NCI-H1930 (cell line): ENCODE results near the gene FLT4.

Experiments used
- DNase-seq, 2 experiments: peaks; one replicate each; lab custom pipeline; 2025; lab: John Stamatoyannopoulos, UW

Gene FLT4

DNA sequence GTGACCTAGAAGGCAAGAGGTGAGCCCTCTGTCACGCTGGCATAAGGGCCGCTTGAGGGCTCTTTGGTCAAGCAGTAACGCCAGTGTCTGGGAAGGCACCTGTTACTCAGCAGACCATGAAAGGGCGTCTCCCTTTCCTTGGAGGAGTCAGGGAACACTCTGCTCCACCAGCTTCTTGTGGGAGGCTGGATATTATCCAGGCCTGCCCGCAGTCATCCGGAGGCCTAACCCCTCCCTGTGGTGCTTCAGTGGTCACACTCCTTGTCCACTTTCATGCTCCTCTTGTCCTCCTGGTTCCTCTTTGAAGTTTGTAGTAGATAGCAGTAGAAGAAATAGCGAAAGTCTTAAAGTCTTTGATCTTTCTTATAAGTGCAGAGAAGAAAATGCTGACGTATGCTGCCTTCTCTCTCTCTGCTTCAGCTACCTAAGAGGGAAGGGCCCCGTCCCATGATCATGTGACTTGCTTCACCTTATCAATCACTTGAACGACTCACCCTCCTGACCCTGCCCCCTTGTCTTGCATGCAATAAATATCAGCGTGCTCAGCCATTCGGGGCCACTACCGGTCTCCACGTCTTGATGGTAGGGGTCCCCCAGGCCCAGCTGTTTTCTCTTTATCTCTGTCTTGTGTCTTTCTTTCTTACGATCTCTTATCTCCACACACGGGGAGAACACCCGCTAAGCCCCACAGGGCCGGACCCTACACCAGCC lies 41.4 kb downstream of the FLT4 start:
- no peak for DNase-seq

DNA sequence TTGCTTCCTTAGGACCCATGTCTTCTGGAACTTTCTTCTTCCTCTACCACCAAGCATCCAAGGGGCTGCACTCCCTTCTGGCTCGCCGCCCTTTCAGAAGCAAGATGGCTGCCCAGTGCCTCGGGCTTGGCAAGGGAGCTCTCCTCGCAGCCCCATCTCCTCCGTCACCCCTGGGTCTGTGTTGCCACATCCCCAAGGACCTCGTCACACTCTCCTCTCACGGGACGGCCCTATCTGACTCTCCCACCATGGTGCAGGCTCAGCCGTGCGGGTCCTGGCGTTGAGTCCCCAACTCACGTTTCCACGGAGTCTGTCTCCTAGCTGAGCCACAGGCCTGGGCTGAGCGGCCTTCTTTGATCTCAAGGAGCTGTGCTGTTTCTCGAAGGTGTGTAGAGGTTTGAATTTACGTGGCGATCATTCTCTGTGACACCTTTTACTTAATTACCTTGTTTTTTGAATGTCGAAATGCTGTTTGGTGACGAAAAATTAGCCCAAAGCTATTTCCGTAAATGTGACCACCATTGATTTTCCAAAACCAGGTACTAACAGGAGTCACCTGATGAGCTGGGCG lies 43.1 kb downstream of the FLT4 start:
- no peak for DNase-seq

GRCh38 chr5:180605554-180606214 lies 43.7 kb downstream of the FLT4 start:
- peak in 1 of 2 experiments; percentile 12 for DNase-seq

DNA sequence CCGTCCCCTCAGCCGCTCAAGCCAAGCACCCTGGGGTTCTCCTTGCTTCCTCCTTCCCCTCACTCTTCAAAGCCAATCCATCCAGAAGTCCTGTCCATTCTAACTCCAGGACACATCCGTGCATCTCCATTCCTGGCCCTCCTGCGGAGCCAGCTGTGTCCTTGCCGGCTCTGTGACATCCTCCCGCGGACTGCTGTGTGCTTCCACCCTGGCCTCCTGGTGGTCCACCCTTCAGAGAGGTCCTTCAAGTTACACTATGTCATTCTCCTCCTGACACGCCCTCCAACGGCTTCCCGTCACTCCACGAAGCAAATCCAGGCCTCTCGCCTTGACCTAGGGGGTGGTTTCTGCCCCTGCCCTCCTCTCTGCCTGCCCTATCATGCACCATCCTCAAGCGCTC lies 45.1 kb downstream of the FLT4 start:
- no peak for DNase-seq

GRCh38 chr5:180603076-180603594 lies 46.3 kb downstream of the FLT4 start:
- no peak for DNase-seq

DNA sequence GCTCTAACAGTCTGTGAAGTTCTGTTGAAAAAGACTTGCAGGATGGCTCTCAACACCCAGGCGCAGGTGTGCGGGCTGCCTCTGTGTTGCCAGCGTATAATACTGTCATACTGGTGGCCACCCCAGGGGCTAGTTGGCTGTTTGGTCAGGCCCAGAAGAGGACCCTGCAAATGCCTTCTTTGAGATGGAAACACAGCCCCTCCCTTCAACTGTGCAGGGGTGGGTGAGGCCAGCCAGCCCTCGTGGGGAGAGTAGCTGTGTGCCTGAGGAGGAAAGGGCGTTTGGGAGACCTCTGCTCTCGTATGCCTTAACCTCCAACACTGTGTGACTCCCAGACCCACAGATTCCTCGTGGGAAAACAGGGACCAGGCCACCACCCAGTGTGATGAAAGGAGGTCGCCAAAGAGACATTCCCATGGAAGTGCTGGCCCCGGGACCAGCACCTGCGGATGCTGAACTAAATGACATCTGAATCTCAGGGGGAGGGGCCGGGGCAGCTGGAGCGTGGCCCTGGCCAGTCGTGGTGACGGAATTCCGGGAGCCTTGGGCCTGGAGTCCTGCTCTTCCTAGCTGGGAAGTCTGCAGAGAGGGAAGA lies 46.8 kb downstream of the FLT4 start:
- no peak for DNase-seq

DNA sequence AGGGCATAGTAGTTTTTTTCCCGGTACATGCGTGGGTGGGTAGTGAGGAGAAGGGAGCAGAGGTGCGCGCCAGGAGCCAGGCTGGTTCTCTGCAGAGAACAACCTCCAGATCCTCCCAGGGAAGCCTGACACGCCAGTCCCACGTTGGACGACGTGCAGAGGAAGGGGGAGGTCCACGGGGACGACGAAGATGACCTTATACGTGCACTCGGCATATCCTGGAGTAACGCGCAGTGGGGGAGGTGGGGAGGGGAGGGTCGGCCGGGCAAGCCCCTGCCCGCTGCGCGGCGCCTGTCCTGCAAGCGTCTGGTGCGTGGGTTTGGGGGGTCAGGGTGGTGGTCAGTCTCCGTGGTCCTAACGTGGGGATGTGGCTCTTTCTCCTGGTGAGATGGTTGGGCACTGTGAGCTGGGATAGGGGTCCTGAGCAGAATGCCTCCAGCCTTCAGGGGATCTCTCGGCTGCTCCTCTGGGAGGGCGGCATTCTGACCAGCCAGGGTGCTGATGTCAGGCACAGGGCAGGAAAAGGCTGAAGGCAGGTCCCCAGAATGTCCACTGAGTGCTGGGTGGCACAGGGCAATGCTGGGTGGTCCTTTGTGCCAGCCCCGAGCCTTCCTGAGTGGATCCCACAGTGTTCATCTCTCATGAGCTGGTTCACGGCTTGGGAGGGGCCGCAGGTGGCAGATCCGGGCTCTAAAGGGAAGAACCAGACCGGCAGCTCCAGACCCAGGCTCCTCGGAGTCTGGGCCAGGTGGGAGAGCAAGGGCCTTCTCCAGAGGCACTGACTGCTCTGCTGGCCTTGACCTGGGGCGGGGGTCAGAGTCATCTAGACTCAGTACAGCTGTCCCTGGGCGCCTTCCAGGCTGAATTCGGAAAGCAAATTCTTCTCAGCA lies 47.6 kb downstream of the FLT4 start:
- no peak for DNase-seq

GRCh38 chr5:180600554-180601041 lies 48.8 kb downstream of the FLT4 start:
- no peak for DNase-seq

DNA sequence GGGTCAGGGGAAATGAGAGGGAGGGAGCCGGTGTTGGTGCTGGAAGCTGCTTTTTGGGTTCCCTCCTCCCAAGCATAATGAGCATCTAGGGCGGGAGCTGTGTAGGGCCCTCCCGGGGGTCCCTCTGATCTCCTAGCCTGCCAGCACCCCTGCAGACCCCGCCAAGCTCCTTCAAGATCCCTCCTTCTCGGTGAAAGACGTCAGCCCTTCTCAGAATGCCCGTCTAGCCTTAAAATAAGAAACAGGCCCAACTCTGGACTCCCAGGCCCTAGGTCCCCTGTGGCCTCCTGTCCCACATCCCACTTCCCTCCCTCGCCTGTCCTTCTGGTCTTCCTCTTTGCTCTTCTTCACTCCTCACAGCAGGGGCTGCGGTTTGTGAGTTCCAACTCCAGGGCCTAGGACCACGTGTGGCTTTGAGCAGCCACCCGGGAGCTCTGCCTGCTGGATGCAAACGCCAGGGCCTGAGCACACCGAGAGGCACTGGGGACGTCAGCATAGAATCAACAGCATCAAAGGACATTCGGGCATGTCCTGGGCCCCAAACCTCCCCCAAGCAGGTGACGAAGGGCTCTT lies 49.3 kb downstream of the FLT4 start:
- no peak for DNase-seq

- DNase-seq = no peak
Measured at GRCh38 chr5:180599590-180599914, 49.8 kb downstream of the FLT4 start.

- no peak for DNase-seq
Measured at GRCh38 chr5:180598797-180599589, 50.4 kb downstream of the FLT4 start.

GRCh38 chr5:180598316-180598701 lies 51.1 kb downstream of the FLT4 start:
- no peak for DNase-seq

- no peak for DNase-seq
Measured at GRCh38 chr5:180596668-180597231, 52.6 kb downstream of the FLT4 start.

DNA sequence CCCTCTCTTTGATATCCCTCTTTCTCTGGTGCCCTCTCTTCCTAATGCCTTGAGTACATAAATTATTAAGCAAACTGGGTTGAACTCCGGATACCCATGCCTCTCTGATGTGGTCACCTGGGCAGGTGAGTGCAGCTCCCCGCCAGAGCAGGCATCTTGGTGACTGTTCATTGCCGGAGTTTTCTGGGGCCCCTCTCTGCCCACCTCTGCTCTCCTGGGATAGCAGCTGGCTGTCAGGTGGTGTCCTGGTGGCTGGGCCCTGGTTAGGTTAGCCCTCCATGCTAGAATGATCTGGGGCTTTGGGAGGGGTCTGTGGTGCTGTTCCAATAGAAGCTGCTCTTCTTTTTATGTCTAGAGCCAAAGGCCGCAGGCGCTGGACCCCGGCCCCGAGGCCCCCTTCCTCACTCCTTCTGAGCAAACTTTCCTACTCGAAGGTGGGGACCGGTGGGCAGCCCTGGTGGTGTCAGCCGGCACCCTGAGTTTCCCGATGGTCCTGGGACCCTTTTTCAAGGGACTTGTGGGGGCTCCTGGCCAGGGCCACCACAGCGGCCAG lies 53.2 kb downstream of the FLT4 start:
- DNase-seq = no peak

DNA sequence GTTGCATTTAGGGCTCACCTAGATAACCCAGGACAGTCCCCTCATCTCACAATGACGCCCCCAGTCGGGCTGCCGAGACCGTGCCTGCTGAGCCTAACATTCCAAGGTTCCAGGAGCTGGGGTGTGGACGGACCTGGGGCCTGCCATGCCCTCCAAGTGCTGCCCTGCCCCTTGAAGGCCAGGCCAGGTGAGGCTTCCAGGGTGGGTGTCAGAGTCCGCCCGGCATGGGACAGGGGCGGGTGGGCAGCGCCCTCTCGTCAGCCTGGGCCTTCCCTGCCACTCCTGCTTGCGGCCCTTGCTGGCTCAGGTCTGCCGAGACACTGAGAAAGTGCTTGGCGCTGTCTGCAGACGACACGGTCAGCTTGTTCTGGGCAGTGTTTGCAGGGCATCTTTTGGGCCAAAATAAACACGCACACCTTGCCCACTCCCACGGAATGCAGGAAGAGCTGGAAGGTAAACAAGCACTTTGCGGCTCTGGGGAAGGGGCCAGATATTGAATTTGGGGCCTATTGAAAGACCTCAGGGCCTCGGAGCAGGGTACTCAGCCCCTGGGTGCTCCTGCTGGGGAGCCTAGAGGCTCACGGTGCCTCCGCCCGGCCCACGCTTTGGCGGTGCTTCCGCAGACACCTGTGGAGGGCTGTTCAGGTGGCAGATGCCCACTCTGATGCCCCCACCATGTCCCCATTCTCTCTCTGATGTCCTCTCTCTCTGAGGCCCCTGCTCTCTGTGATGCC lies 53.9 kb downstream of the FLT4 start:
- DNase-seq = no peak

DNA sequence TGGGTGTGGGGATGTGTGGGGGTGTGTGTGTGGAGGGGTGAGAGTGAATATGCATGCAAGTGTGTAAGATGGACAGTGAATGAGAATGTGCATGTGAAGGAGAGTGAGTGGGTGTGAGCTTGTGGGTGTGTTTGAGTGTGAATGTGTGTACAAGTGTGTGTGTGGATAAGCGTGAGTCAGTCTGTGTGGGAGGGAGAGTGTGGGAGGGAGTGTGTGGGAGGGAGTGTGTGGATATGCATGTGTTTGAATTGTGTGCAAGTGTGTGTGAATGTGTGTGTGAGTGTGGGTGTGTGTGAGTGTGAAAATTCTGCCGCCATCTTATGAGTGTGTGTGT lies 54.4 kb downstream of the FLT4 start:
- DNase-seq = no peak

GRCh38 chr5:180594311-180595045 lies 54.9 kb downstream of the FLT4 start:
- no peak for DNase-seq

DNA sequence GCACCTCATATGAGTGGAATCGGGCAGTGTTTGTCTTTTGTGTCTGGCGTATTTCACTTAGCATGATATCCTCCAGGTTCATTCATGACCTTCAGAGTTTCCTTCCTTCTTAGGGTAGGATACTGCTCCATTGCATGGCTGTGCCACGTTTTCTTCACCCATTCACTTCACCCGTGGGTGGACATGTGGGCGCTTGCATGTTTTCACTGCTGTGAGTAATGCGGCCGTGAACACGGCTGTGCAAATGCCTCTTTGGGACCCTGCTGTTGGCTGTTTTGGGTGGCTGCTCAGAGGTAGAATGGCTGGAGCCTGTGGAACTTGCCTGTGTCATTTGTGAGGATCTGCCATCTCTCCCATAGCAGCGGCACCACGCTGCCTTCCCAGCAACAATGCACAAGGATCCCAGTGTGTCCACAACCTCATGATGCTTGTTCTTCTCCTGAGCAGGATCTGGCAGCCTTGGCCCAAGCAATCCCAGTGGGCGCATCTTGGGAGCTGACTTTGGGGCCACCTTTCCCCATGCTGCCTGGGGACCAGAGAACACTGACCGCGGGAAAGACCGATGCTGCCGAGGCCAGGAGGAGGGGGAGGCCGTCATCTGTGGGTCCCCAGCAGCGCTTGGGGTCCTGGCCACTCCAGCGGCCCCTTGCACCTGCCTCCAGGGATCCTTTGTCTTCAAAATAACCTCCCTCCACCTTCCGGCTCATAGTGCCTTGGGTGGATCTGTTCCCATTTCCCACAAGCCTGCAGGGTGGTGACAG lies 55.8 kb downstream of the FLT4 start:
- no peak for DNase-seq
